Mesodermal cell (in vitro differentiated cells): ENCODE data around the gene MKLN1.
"Not testable (repeated sequence)": the region's sequence is repeated elsewhere in the genome, so short reads cannot be mapped to it uniquely, and the experiment has no call there.

Source experiments
- H3K27ac ChIP-seq: 2 replicates; pipeline ENCODE4 v1.7.0; 2013; ENCODE audit warnings: mild to moderate bottlenecking, low read depth, low read length, moderate library complexity; ENCODE audit not compliant: severe bottlenecking
- H3K36me3 ChIP-seq: 2 replicates; pipeline ENCODE4 v1.7.1; 2013; ENCODE audit warnings: mild to moderate bottlenecking, low read length, moderate library complexity; ENCODE audit not compliant: control insufficient read depth, insufficient read depth
- H3K4me1 ChIP-seq: one replicate; pipeline ENCODE4 v1.7.1; 2013; ENCODE audit warnings: mild to moderate bottlenecking, low read length; ENCODE audit not compliant: insufficient read depth, control insufficient read depth, poor library complexity, severe bottlenecking
- H3K4me3 ChIP-seq: 2 replicates; pipeline ENCODE4 v1.7.0; 2013; ENCODE audit warnings: low read length, control low read depth, mild to moderate bottlenecking; ENCODE audit not compliant: insufficient read depth, poor library complexity, severe bottlenecking; ENCODE audit errors: extremely low read depth
- H3K9me3 ChIP-seq: 2 replicates; pipeline ENCODE4 v1.7.1; 2013; ENCODE audit warnings: mild to moderate bottlenecking, low read length, moderate library complexity; ENCODE audit not compliant: control insufficient read depth
- WGBS, 2 experiments: methylation state at CpG; one replicate each; pipeline ENCODE4 v1.1.5; 2013; ENCODE audit warnings: missing lambda C conversion rate in 2 of 2; ENCODE audit not compliant: insufficient coverage in 2 of 2; 5-methylcytosine and 5-hydroxymethylcytosine counted together

MKLN1 gene

GRCh38 chr7:131332729-131333128 lies 5.1 kb downstream of the MKLN1 start:
- H3K4me1 ChIP-seq, H3K9me3 ChIP-seq, H3K27ac ChIP-seq, H3K4me3 ChIP-seq: not testable (repeated sequence)
- H3K36me3 ChIP-seq = peaks cover 15% of the 10 kb centered on the region
- WGBS, 2 experiments = 91 to 95% methylated on average over 4 to 6 of the region's 6 CpGs

- Histone ChIP-seq H3K4me3 (no peak overlapping the region), H3K27ac (no peak overlapping the region), H3K9me3 (no peaks in the 10 kb centered on the region), H3K4me1 (no peaks in the 10 kb centered on the region), H3K36me3 (peaks cover 19% of the 10 kb centered on the region)
- WGBS, 2 experiments = 100% methylated on average over 1 of the region's 2 CpGs; no CpG with 5 or more reads in 1 of the 2 experiments
Observed at GRCh38 chr7:131335639-131336381, 8.1 kb downstream of the MKLN1 start.

- WGBS, 2 experiments = 100% methylated on average over 1 of the region's 2 CpGs; no CpG with 5 or more reads in 1 of the 2 experiments
- Histone ChIP-seq H3K4me3 (no peak overlapping the region), H3K27ac (no peak overlapping the region), H3K36me3 (peaks cover 15% of the 10 kb centered on the region), H3K4me1 (no peaks in the 10 kb centered on the region), H3K9me3 (no peaks in the 10 kb centered on the region)
Observed at GRCh38 chr7:131336956-131337355, 9.3 kb downstream of the MKLN1 start.

GRCh38 chr7:131338173-131338572 lies 10.5 kb downstream of the MKLN1 start:
- H3K27ac ChIP-seq = no peak overlapping the region
- H3K4me3 ChIP-seq = no peak overlapping the region
- no peaks in the 10 kb centered on the region for H3K9me3 ChIP-seq
- no peaks in the 10 kb centered on the region for H3K4me1 ChIP-seq
- peaks cover 9% of the 10 kb centered on the region for H3K36me3 ChIP-seq

- Histone ChIP-seq H3K36me3 (peaks cover 4% of the 10 kb centered on the region), H3K4me3 (no peak overlapping the region), H3K4me1 (no peaks in the 10 kb centered on the region), H3K27ac (no peak overlapping the region), H3K9me3 (no peaks in the 10 kb centered on the region)
- WGBS, 2 experiments = 92 to 100% methylated on average over 2 of the region's 7 CpGs
Observed at GRCh38 chr7:131338691-131339390, 11.2 kb downstream of the MKLN1 start.

- no CpG with 5 or more reads among the region's 1 CpG for WGBS, 2 experiments
- Histone ChIP-seq H3K36me3 (peaks cover 4% of the 10 kb centered on the region), H3K4me3 (no peak overlapping the region), H3K9me3 (no peaks in the 10 kb centered on the region), H3K4me1 (no peaks in the 10 kb centered on the region), H3K27ac (no peak overlapping the region)
Observed at GRCh38 chr7:131341690-131342089, 14.0 kb downstream of the MKLN1 start.

GRCh38 chr7:131342864-131343442 lies 15.3 kb downstream of the MKLN1 start:
- H3K36me3 ChIP-seq = peaks cover 4% of the 10 kb centered on the region
- no peak overlapping the region for H3K4me3 ChIP-seq
- no peaks in the 10 kb centered on the region for H3K9me3 ChIP-seq
- H3K4me1 ChIP-seq = no peaks in the 10 kb centered on the region
- no peak overlapping the region for H3K27ac ChIP-seq
- WGBS, 2 experiments = 100% methylated on average over 1 of the region's 2 CpGs

GRCh38 chr7:131346885-131347592 lies 19.4 kb downstream of the MKLN1 start:
- Histone ChIP-seq H3K27ac (no peak overlapping the region), H3K4me1 (no peaks in the 10 kb centered on the region), H3K36me3 (no peaks in the 10 kb centered on the region), H3K4me3 (no peak overlapping the region), H3K9me3 (no peaks in the 10 kb centered on the region)
- WGBS, 2 experiments = 33 to 67% methylated on average over 1 of the region's 3 CpGs

GRCh38 chr7:131352032-131352431 lies 24.4 kb downstream of the MKLN1 start:
- no CpG with 5 or more reads among the region's 2 CpGs for WGBS, 2 experiments
- Histone ChIP-seq H3K4me3 (no peak overlapping the region), H3K27ac (no peak overlapping the region), H3K36me3 (no peaks in the 10 kb centered on the region), H3K9me3 (no peaks in the 10 kb centered on the region), H3K4me1 (no peaks in the 10 kb centered on the region)

- no peak overlapping the region for H3K27ac ChIP-seq
- H3K36me3 ChIP-seq = no peaks in the 10 kb centered on the region
- WGBS, 2 experiments = 90 to 100% methylated on average over 2 to 3 of the region's 3 CpGs
- no peaks in the 10 kb centered on the region for H3K4me1 ChIP-seq
- no peak overlapping the region for H3K4me3 ChIP-seq
- H3K9me3 ChIP-seq = no peaks in the 10 kb centered on the region
Observed at GRCh38 chr7:131354390-131354789, 26.7 kb downstream of the MKLN1 start.
